GM23338 (cell line): Measurements from ENCODE around the gene INTS14.

Experiments used
- CREB1 ChIP-seq: fragments of 250-450 bp; sonication (Bioruptor Pico); IDR thresholded peaks from 2 replicates; pipeline ENCODE4 v1.5.0; 2020; ENCODE audit warnings: low read depth, mild to moderate bottlenecking, moderate library complexity
- EZH2 ChIP-seq: fragments of 200-600 bp; sonication (generic); IDR thresholded peaks from one replicate; pipeline ENCODE4 v1.8.0; 2017; ENCODE audit warnings: antibody characterized with exemption, mild to moderate bottlenecking, low read depth; ENCODE audit not compliant: unreplicated experiment
- EZH2phosphoT487 ChIP-seq: fragments of 200-600 bp; sonication (generic); IDR thresholded peaks from one replicate; pipeline ENCODE4 v1.8.1; 2018; ENCODE audit warnings: antibody characterized with exemption; ENCODE audit not compliant: unreplicated experiment
- ZNF331 ChIP-seq: fragments of 250-450 bp; sonication (Bioruptor Pico); IDR thresholded peaks from 2 replicates; pipeline ENCODE4 v1.5.0; 2020; ENCODE audit warnings: low read depth, mild to moderate bottlenecking, moderate library complexity
- TF ChIP-seq, protein P1 (sequence below), 2 experiments: fragments of 200-600 bp in 1 of 2; sonication (generic) in 1 of 2; conservative IDR thresholded peaks; 2 replicates each; pipeline versions ENCODE4 v1.5.1 to v1.6.1; 2016 to 2017; ENCODE audit warnings: antibody characterized with exemption in 2 of 2, low read depth in 2 of 2, mild to moderate bottlenecking in 2 of 2, moderate library complexity in 1 of 2
- TF ChIP-seq, protein P2 (sequence below): IDR thresholded peaks from one replicate; pipeline ENCODE4 v1.6.1; 2018; ENCODE audit warnings: antibody characterized with exemption; ENCODE audit not compliant: unreplicated experiment

DNA sequence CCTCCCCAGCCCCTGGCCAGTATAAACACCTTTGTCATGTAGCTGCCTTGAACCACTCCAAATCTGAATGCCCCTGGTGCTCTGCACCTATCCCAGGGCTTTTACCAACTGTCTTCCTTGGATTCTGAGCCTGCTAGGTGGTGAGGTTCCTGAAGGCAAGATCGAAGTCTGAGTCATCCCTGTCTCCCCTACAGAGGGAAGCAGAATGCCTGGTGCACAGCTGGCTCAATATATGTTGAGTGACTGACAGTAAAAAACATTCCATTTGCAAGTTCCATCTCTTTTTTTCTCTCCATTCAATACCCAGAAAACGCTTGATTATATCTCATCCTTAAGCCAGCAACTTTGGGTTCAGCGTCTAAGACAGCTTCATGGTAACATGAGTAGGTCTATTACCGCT is 35.6 kb upstream of the INTS14 start:
- TF ChIP-seq, protein P1, sequence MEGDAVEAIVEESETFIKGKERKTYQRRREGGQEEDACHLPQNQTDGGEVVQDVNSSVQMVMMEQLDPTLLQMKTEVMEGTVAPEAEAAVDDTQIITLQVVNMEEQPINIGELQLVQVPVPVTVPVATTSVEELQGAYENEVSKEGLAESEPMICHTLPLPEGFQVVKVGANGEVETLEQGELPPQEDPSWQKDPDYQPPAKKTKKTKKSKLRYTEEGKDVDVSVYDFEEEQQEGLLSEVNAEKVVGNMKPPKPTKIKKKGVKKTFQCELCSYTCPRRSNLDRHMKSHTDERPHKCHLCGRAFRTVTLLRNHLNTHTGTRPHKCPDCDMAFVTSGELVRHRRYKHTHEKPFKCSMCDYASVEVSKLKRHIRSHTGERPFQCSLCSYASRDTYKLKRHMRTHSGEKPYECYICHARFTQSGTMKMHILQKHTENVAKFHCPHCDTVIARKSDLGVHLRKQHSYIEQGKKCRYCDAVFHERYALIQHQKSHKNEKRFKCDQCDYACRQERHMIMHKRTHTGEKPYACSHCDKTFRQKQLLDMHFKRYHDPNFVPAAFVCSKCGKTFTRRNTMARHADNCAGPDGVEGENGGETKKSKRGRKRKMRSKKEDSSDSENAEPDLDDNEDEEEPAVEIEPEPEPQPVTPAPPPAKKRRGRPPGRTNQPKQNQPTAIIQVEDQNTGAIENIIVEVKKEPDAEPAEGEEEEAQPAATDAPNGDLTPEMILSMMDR (conservative IDR thresholded peaks at IDR 0.05; ENCODE audit: low read depth in 2 of 2): no peak
- TF ChIP-seq EZH2phosphoT487 (no peak), CREB1 (CRISPR knock-in tag) (no peak), ZNF331 (no peak), EZH2 (no peak)
- TF ChIP-seq, protein P2, sequence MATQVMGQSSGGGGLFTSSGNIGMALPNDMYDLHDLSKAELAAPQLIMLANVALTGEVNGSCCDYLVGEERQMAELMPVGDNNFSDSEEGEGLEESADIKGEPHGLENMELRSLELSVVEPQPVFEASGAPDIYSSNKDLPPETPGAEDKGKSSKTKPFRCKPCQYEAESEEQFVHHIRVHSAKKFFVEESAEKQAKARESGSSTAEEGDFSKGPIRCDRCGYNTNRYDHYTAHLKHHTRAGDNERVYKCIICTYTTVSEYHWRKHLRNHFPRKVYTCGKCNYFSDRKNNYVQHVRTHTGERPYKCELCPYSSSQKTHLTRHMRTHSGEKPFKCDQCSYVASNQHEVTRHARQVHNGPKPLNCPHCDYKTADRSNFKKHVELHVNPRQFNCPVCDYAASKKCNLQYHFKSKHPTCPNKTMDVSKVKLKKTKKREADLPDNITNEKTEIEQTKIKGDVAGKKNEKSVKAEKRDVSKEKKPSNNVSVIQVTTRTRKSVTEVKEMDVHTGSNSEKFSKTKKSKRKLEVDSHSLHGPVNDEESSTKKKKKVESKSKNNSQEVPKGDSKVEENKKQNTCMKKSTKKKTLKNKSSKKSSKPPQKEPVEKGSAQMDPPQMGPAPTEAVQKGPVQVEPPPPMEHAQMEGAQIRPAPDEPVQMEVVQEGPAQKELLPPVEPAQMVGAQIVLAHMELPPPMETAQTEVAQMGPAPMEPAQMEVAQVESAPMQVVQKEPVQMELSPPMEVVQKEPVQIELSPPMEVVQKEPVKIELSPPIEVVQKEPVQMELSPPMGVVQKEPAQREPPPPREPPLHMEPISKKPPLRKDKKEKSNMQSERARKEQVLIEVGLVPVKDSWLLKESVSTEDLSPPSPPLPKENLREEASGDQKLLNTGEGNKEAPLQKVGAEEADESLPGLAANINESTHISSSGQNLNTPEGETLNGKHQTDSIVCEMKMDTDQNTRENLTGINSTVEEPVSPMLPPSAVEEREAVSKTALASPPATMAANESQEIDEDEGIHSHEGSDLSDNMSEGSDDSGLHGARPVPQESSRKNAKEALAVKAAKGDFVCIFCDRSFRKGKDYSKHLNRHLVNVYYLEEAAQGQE: no peak
